Subcutaneous abdominal adipose tissue (tissue), 5 donors: ENCODE data around the gene KRT34.

Source experiments
- H3K27ac ChIP-seq: one replicate; pipeline ENCODE4 v1.7.0; 2013; ENCODE audit warnings: low read depth, mild to moderate bottlenecking, inconsistent platforms, low read length, moderate library complexity
- H3K27me3 ChIP-seq, 5 donors: one replicate each; pipeline ENCODE4 v1.7.0; 2013; ENCODE audit warnings: low read length in 5 of 5, inconsistent platforms in 1 of 5; ENCODE audit not compliant: control insufficient read depth in 5 of 5, insufficient read depth in 4 of 5
- H3K36me3 ChIP-seq, 5 donors: one replicate each; pipeline ENCODE4 v1.7.0; 2013; ENCODE audit warnings: low read length in 5 of 5; ENCODE audit not compliant: control insufficient read depth in 5 of 5, insufficient read depth in 5 of 5
- H3K4me1 ChIP-seq, 5 donors: one replicate each; pipeline ENCODE4 v1.7.0; 2013; ENCODE audit warnings: low read length in 5 of 5, mild to moderate bottlenecking in 3 of 5, moderate library complexity in 1 of 5; ENCODE audit not compliant: control insufficient read depth in 5 of 5, insufficient read depth in 5 of 5
- H3K4me3 ChIP-seq, 5 donors: one replicate each; pipeline ENCODE4 v1.7.0; 2013; ENCODE audit warnings: low read length in 5 of 5, low read depth in 1 of 5
- H3K9ac ChIP-seq, 5 donors: one replicate each; pipeline ENCODE4 v1.7.0; 2013; ENCODE audit warnings: low read length in 5 of 5, mild to moderate bottlenecking in 4 of 5, moderate library complexity in 3 of 5
- H3K9me3 ChIP-seq, 5 donors: one replicate each; pipeline ENCODE4 v1.7.0; 2013; ENCODE audit warnings: low read length in 5 of 5; ENCODE audit not compliant: control insufficient read depth in 5 of 5
- donor health status: healthy.
- donor health status: healthy.
- donor health status: healthy.
- donor health status: healthy.
- donor health status: healthy.

Gene KRT34

GRCh38 chr17:41377546-41377945 is 4.6 kb downstream of the KRT34 start:
- Histone ChIP-seq H3K4me1 (peaks cover 0 to 3% (median 0%) of the 10 kb centered on the region in 5 donors), H3K9ac (no peak overlapping the region), H3K27me3 (peaks cover 0 to 10% (median 0%) of the 10 kb centered on the region in 5 donors), H3K9me3 (peaks cover 0 to 3% (median 0%) of the 10 kb centered on the region in 5 donors), H3K36me3 (no peaks in the 10 kb centered on the region), H3K4me3 (no peak overlapping the region), H3K27ac (no peak overlapping the region)

GRCh38 chr17:41369713-41370112 is 12.4 kb downstream of the KRT34 start, which contains the start of gene KRT33B:
Gene KRT33B, minus strand, starts transcription at chr17:41369813. Its CDS starts 63 bp downstream, at chr17:41369750.
- peaks cover 0 to 3% (median 0%) of the 10 kb centered on the region in 5 donors for H3K27me3 ChIP-seq
- H3K9ac ChIP-seq = no peak within 1 kb of the TSS
- H3K36me3 ChIP-seq = no peaks in the 10 kb centered on the region
- H3K9me3 ChIP-seq = peaks cover 0 to under 1% (median 0%) of the 10 kb centered on the region in 5 donors
- H3K4me3 ChIP-seq = no peak within 1 kb of the TSS
- H3K27ac ChIP-seq = no peak within 1 kb of the TSS
- no peaks in the 10 kb centered on the region for H3K4me1 ChIP-seq

GRCh38 chr17:41369023-41369422 is 13.1 kb downstream of the KRT34 start:
- Histone ChIP-seq H3K36me3 (no peaks in the 10 kb centered on the region), H3K4me1 (no peaks in the 10 kb centered on the region), H3K9ac (no peak overlapping the region), H3K9me3 (no peaks in the 10 kb centered on the region), H3K4me3 (no peak overlapping the region), H3K27ac (no peak overlapping the region), H3K27me3 (peaks cover 0 to 3% (median 0%) of the 10 kb centered on the region in 5 donors)

GRCh38 chr17:41367426-41368075 is 14.6 kb downstream of the KRT34 start:
- Histone ChIP-seq H3K4me1 (no peaks in the 10 kb centered on the region), H3K9me3 (no peaks in the 10 kb centered on the region), H3K27me3 (peaks cover 0 to 3% (median 0%) of the 10 kb centered on the region in 5 donors), H3K9ac (no peak overlapping the region), H3K4me3 (no peak overlapping the region), H3K27ac (no peak overlapping the region), H3K36me3 (no peaks in the 10 kb centered on the region)

GRCh38 chr17:41366070-41366469 is 16.0 kb downstream of the KRT34 start:
- no peaks in the 10 kb centered on the region for H3K36me3 ChIP-seq
- no peak overlapping the region for H3K9ac ChIP-seq
- no peak overlapping the region for H3K4me3 ChIP-seq
- peaks cover 0 to 3% (median 0%) of the 10 kb centered on the region in 5 donors for H3K27me3 ChIP-seq
- peaks cover 0 to 3% (median 0%) of the 10 kb centered on the region in 5 donors for H3K9me3 ChIP-seq
- no peak overlapping the region for H3K27ac ChIP-seq
- no peaks in the 10 kb centered on the region for H3K4me1 ChIP-seq

GRCh38 chr17:41363881-41364280 is 18.2 kb downstream of the KRT34 start:
- no peaks in the 10 kb centered on the region for H3K36me3 ChIP-seq
- no peaks in the 10 kb centered on the region for H3K4me1 ChIP-seq
- H3K4me3 ChIP-seq = no peak overlapping the region
- H3K27me3 ChIP-seq = peaks cover 0 to 4% (median 0%) of the 10 kb centered on the region in 5 donors
- no peak overlapping the region for H3K9ac ChIP-seq
- peaks cover 0 to 3% (median 0%) of the 10 kb centered on the region in 5 donors for H3K9me3 ChIP-seq
- H3K27ac ChIP-seq = no peak overlapping the region

GRCh38 chr17:41360296-41360995 is 21.7 kb downstream of the KRT34 start:
- peaks cover 0 to 4% (median 0%) of the 10 kb centered on the region in 5 donors for H3K27me3 ChIP-seq
- no peaks in the 10 kb centered on the region for H3K36me3 ChIP-seq

GRCh38 chr17:41354536-41354935 is 27.6 kb downstream of the KRT34 start:
- Histone ChIP-seq H3K36me3 (no peaks in the 10 kb centered on the region), H3K27me3 (peaks cover 0 to 3% (median 0%) of the 10 kb centered on the region in 5 donors), H3K9me3 (peaks cover 0 to 6% (median 0%) of the 10 kb centered on the region in 5 donors), H3K4me1 (no peaks in the 10 kb centered on the region), H3K4me3 (no peak overlapping the region), H3K9ac (no peak overlapping the region), H3K27ac (no peak overlapping the region)

More at GRCh38 chr17:41360296-41360995, 21.7 kb downstream of the KRT34 start:
- Histone ChIP-seq H3K9ac (no peak overlapping the region), H3K27ac (no peak overlapping the region), H3K4me1 (no peaks in the 10 kb centered on the region), H3K9me3 (peaks cover 0 to 6% (median 3%) of the 10 kb centered on the region in 5 donors), H3K4me3 (no peak overlapping the region)

- Histone ChIP-seq H3K9ac (no peak overlapping the region), H3K27me3 (peaks cover 0 to 3% (median 0%) of the 10 kb centered on the region in 5 donors), H3K9me3 (peaks cover 0 to 6% (median 0%) of the 10 kb centered on the region in 5 donors), H3K27ac (no peak overlapping the region), H3K36me3 (no peaks in the 10 kb centered on the region), H3K4me3 (no peak overlapping the region), H3K4me1 (no peaks in the 10 kb centered on the region)
Measured at GRCh38 chr17:41352597-41353366, 29.3 kb downstream of the KRT34 start.
